SU-DHL-6 (cell line): ENCODE data around the gene FAS.

Experiments
- CTCF ChIP-seq: fragments of 200-600 bp; sonication (generic); IDR thresholded peaks from one replicate; pipeline ENCODE4 v1.5.1; 2017; ENCODE audit warnings: antibody characterized with exemption, mild to moderate bottlenecking, low read length, moderate library complexity; ENCODE audit not compliant: insufficient read depth, poor library complexity, severe bottlenecking
- EZH2phosphoT487 ChIP-seq: fragments of 200-600 bp; sonication (generic), shearing (Covaris generic); conservative IDR thresholded peaks from 2 replicates; pipeline ENCODE4 v1.6.1; 2018; ENCODE audit warnings: mild to moderate bottlenecking, antibody characterized with exemption, low read length, moderate library complexity, mixed read lengths

DNA sequence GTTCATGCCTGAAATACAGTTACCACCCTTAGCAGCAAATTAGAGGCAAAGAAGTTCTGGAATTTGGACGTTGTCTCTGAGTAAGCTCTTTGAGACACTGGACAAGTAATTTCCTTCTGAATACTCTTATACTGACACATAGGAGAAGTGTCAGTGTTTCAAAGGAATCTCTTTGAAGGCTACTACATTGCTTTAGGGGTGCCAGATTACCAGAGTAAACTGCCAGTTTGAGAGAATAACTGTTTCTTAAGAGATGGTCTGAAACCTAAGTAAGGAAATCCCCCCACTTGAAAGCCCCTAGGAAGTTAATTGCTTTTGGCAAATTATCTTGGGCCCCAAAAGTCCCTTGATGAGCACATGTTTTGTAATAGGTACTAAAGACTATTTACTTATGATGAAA lies 3.4 kb downstream of the FAS start:
- no peak for TF ChIP-seq CTCF
- no peak for TF ChIP-seq EZH2phosphoT487
